ENCODE measurements around the gene MAGEA10.

MAGEA10 gene

GRCh38 chrX:152117305-152117704, 21.1 kb downstream of the MAGEA10 start:
- H3K9me3 ChIP-seq (ENCODE audit: insufficient read depth, low read length): no peaks in the 10 kb centered on the region
- no peak overlapping the region for H3K9ac ChIP-seq (ENCODE audit: low read length)
- no peaks in the 10 kb centered on the region for H4K20me1 ChIP-seq (ENCODE audit: insufficient read depth, low read length)
- no peaks in the 10 kb centered on the region for H3K36me3 ChIP-seq (replicated peaks; ENCODE audit: low read depth, low read length)
- H3K4me3 ChIP-seq (ENCODE audit: low read length): no peak overlapping the region
- no peaks in the 10 kb centered on the region for H3K27me3 ChIP-seq (ENCODE audit: low read depth, low read length)
- H3K4me1 ChIP-seq (ENCODE audit: low read length): no peaks in the 10 kb centered on the region
- H3K79me2 ChIP-seq (ENCODE audit: low read length): no peaks in the 10 kb centered on the region
- TF ChIP-seq CTCF (IDR thresholded peaks at IDR 0.05; ENCODE audit: low read depth, low read length): no peak
- H2AFZ ChIP-seq (ENCODE audit: low read depth, low read length): no peak overlapping the region
- no peak overlapping the region for H3K27ac ChIP-seq (ENCODE audit: low read length)
- no peak overlapping the region for H3K4me2 ChIP-seq (ENCODE audit: low read length)

GRCh38 chrX:152108527-152108926, 29.9 kb downstream of the MAGEA10 start:
- H3K4me1 ChIP-seq (ENCODE audit: low read length): no peaks in the 10 kb centered on the region
- no peaks in the 10 kb centered on the region for H3K27me3 ChIP-seq (ENCODE audit: low read depth, low read length)
- no peak overlapping the region for H2AFZ ChIP-seq (ENCODE audit: low read depth, low read length)
- no peaks in the 10 kb centered on the region for H3K79me2 ChIP-seq (ENCODE audit: low read length)
- H3K4me3 ChIP-seq (ENCODE audit: low read length): no peak overlapping the region
- no peak overlapping the region for H3K9ac ChIP-seq (ENCODE audit: low read length)
- no peaks in the 10 kb centered on the region for H3K36me3 ChIP-seq (replicated peaks; ENCODE audit: low read depth, low read length)
- no peaks in the 10 kb centered on the region for H3K9me3 ChIP-seq (ENCODE audit: insufficient read depth, low read length)
- H4K20me1 ChIP-seq (ENCODE audit: insufficient read depth, low read length): no peaks in the 10 kb centered on the region
- H3K27ac ChIP-seq (ENCODE audit: low read length): no peak overlapping the region
- no peak overlapping the region for H3K4me2 ChIP-seq (ENCODE audit: low read length)
- TF ChIP-seq EZH2phosphoT487 (IDR thresholded peaks at IDR 0.05; ENCODE audit: low read depth): no peak
- no peak for TF ChIP-seq CTCF (IDR thresholded peaks at IDR 0.05; ENCODE audit: low read depth, low read length)

- Histone ChIP-seq H2AFZ (ENCODE audit: low read depth, low read length) (no peak overlapping the region), H3K36me3 (replicated peaks; ENCODE audit: low read depth, low read length) (no peaks in the 10 kb centered on the region), H3K4me2 (ENCODE audit: low read length) (no peak overlapping the region), H3K79me2 (ENCODE audit: low read length) (no peaks in the 10 kb centered on the region), H3K4me1 (ENCODE audit: low read length) (no peaks in the 10 kb centered on the region), H3K27ac (ENCODE audit: low read length) (no peak overlapping the region), H3K4me3 (ENCODE audit: low read length) (no peak overlapping the region), H3K9me3 (ENCODE audit: insufficient read depth, low read length) (no peaks in the 10 kb centered on the region), H4K20me1 (ENCODE audit: insufficient read depth, low read length) (no peaks in the 10 kb centered on the region), H3K9ac (ENCODE audit: low read length) (no peak overlapping the region), H3K27me3 (ENCODE audit: low read depth, low read length) (no peaks in the 10 kb centered on the region)
- no peak for TF ChIP-seq CTCF (IDR thresholded peaks at IDR 0.05; ENCODE audit: low read depth, low read length)
- TF ChIP-seq EZH2phosphoT487 (IDR thresholded peaks at IDR 0.05; ENCODE audit: low read depth): no peak
These were observed 34.5 kb downstream of the MAGEA10 start for GRCh38 chrX:152103866-152104265.

GRCh38 chrX:152086141-152086540, 52.2 kb downstream of the MAGEA10 start:
- H3K79me2 ChIP-seq (ENCODE audit: low read length): no peaks in the 10 kb centered on the region
- H4K20me1 ChIP-seq (ENCODE audit: insufficient read depth, low read length): no peaks in the 10 kb centered on the region
- no peak overlapping the region for H3K4me2 ChIP-seq (ENCODE audit: low read length)
- TF ChIP-seq EZH2phosphoT487 (IDR thresholded peaks at IDR 0.05; ENCODE audit: low read depth) (no peak), CTCF (IDR thresholded peaks at IDR 0.05; ENCODE audit: low read depth, low read length) (no peak)
- H3K36me3 ChIP-seq (replicated peaks; ENCODE audit: low read depth, low read length): no peaks in the 10 kb centered on the region
- H3K4me3 ChIP-seq (ENCODE audit: low read length): no peak overlapping the region
- no peaks in the 10 kb centered on the region for H3K27me3 ChIP-seq (ENCODE audit: low read depth, low read length)
- H3K9ac ChIP-seq (ENCODE audit: low read length): no peak overlapping the region
- H3K27ac ChIP-seq (ENCODE audit: low read length): no peak overlapping the region
- H2AFZ ChIP-seq (ENCODE audit: low read depth, low read length): no peak overlapping the region
- H3K4me1 ChIP-seq (ENCODE audit: low read length): no peaks in the 10 kb centered on the region
- H3K9me3 ChIP-seq (ENCODE audit: insufficient read depth, low read length): no peaks in the 10 kb centered on the region

Data from OCI-LY3 (cell line).